Erythroblast (primary cell): ENCODE measurements around the gene RAB2B.

Source experiments
- DNase-seq, 2 experiments: peaks; one replicate each; lab custom pipeline; 2025; lab: John Stamatoyannopoulos, UW
- GATA1 ChIP-seq: IDR thresholded peaks from 2 replicates; pipeline ENCODE4 v1.6.1; 2011; ENCODE audit warnings: low read depth, mild to moderate bottlenecking, control low read depth, low read length, moderate library complexity
- POLR2A ChIP-seq: IDR thresholded peaks from 2 replicates; pipeline ENCODE4 v1.6.1; 2011; ENCODE audit warnings: mild to moderate bottlenecking, low read length

RAB2B gene

GRCh38 chr14:21505012-21505553 is 28.3 kb upstream of the RAB2B start:
- no peak for TF ChIP-seq GATA1
- TF ChIP-seq POLR2A, result no peak
- DNase-seq, result peak; percentile 11 to 21

GRCh38 chr14:21503376-21503775 is 26.6 kb upstream of the RAB2B start:
- no peak for TF ChIP-seq POLR2A
- TF ChIP-seq GATA1, result no peak
- no peak for DNase-seq

DNA sequence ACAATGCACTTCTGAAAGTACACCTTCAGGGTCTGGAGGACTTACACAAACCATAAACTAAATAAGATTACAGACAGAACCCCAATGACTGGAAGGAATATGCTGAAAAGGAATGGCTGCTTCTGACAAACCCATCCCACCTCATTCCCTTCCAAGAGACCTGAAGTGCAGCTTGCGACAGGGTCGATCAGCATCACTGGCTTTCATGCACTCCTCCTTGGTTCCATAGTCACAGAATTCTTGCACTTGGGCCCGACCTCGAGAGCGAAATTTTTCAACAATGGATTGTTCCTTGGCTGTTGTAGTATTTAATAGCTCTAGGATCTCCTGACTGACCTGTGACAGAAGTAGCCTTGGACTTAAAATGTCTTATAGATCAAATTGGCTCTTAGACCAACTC is 24.8 kb upstream of the RAB2B start:
- TF ChIP-seq POLR2A (no peak), GATA1 (no peak)
- DNase-seq, result no peak

DNA sequence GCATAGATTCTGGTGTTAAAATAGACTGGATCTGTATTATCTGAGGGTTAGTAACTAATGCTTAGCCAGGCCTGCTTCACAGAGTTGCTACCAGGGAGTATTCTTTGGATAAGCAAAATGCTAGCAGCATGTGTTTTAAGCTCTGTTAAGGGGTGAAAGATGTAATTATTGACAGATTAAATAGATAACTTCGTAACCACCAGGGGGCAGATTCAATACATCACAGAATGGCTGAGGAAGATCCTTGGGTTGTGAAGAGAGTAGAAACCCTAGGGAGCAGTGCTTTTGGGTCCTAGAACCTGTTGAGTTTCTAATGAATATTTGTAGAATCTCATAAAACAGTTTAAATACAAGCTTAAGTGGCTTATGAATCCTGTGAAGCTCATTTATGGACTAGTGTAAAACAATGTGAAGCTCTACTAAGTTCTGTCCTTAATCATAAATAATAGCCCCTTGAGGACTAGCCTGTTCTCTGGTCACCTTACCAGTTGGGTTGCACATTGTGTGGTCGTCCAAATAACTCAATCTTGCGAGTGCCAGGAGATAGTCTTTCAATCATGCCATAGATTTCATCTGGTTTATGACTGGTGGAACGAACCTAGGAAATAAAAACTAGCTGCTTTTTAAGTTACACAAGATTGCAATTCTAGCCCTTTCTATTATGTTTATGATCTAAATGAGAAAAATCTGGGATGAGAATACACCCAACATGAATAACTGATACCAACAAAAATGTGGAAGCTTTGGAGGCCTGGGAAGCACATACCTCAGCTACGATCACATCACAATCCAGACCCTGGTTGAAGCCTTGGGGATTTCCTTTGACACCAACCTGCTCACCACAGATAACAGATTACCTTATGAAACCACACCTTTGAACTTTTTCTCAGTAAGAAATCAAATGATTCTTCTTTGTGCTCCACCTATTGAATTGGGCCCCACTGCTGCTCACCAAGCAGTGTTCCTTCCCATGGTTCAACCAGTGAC is 22.1 kb upstream of the RAB2B start:
- TF ChIP-seq GATA1 (no peak), POLR2A (no peak)
- DNase-seq, result peak; percentile 60 to 69

GRCh38 chr14:21496453-21496852 is 19.7 kb upstream of the RAB2B start:
- no peak for TF ChIP-seq POLR2A
- TF ChIP-seq GATA1, result no peak
- DNase-seq, result no peak

GRCh38 chr14:21494902-21495762 is 18.4 kb upstream of the RAB2B start:
- DNase-seq, result peak in 1 of 2 experiments; percentile 33
- TF ChIP-seq POLR2A (no peak), GATA1 (no peak)

- no peak for DNase-seq
- TF ChIP-seq GATA1 (no peak), POLR2A (no peak)
Measured at GRCh38 chr14:21486640-21487087, 9.9 kb upstream of the RAB2B start.

DNA sequence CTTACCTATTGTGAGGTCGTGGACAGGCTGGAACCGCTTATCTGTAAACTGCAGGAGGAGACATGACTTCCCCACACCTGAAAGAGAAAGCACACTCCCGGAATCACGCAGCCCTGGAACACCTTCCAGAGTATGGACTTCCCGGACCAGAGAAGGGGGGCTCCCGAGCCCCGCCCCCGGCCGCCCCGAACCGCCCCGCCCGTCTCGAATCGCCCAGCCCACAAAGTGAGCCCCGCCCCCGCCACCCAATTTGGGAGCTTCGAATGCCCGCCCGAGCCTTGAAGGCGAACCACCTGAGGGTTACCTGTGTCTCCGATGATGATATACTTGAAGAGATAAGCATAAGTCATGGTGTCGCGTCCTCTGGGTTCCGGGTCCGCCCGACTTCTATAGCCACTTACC is 235 bp downstream of the RAB2B start:
- no peak for TF ChIP-seq POLR2A
- no peak for TF ChIP-seq GATA1
- peak in 1 of 2 experiments; percentile 93 for DNase-seq

- peak; percentile 31 to 46 for DNase-seq
- TF ChIP-seq GATA1 (no peak), POLR2A (no peak)
Measured at GRCh38 chr14:21475767-21476522, 814 bp downstream of the RAB2B start.

DNA sequence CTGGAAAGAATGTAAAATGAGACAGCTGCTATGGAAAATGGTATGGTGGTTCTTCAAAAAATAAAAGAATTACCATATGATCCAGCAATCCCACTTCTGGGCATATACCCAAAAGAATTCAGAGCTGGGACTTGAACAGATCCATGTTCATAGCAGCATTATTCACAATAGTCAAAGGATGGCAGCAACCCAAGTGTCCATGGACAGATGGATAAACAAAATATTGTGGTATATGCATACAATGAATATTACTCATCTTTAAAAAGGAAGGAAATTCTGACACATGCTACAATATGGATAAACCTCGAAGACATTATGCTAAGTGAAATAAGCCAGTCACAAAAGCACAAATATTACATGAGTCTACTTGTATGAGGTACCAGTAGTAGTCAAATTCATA is 9.1 kb downstream of the RAB2B start:
- no peak for DNase-seq
- TF ChIP-seq POLR2A (no peak), GATA1 (no peak)

- peak; percentile 100 for DNase-seq
- TF ChIP-seq POLR2A (peak; percentile 85), GATA1 (no peak)
Measured at GRCh38 chr14:21455912-21456667, 20.7 kb downstream of the RAB2B start, which contains the start of gene CHD8. CHD8 (minus strand) TSS chr14:21456123; CDS start chr14:21431643, 24,480 bp downstream.

DNA sequence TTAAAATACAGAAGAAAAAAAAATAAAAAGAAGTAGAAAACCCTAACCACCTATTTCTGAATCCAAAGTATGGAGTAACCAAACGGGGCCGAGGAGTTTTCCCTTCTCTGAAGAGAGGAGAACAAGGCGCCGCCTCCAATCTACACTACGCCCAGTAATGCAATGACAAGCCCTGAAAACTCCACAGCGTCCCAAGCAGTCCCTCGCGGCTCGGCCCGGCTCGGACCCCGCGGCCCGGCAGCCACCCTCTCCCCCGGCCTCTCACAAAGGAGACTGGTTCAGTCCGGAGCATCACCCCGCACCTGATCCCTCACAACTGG is 21.2 kb downstream of the RAB2B start:
- TF ChIP-seq GATA1 (no peak), POLR2A (no peak)
- DNase-seq, result peak; percentile 75 to 83
